ENCODE results near the gene CTDP1. TPM values are rescaled to one million over a fixed set of nuclear protein-coding genes. Genes with fewer than 3 reads are reported as not detected.

CTDP1 gene
- total RNA-seq, 1 experiment from 2014 or later: 33.7 TPM

DNA sequence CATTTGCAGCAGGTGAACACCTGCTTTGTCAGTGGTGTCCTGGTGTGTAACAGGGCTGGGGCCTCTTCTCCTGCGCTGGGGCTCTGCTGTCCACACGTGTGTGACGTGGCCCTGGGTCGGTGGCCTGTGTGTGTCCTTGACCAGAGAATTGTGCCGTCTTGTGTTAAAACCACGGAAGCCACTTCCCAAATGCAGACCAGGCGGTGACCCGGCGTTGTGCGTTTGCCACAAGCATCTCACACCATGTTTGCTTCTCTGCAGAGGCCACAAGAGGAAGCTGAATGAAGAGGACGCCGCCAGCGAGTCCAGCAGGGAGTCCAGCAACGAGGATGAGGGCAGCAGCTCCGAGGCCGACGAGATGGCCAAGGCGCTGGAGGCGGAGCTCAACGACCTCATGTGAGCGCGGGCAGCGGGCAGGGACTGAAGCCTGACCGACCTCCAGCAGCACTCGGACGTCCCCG is 73.8 kb downstream of the CTDP1 start:
- Histone ChIP-seq H2BK15ac (ENCODE audit: low read depth, low read length) (no peak overlapping the region), H3K79me1 (ENCODE audit: insufficient read depth, low read depth, low read length, poor library complexity, severe bottlenecking) (no peaks in the 10 kb centered on the region), H2BK20ac (ENCODE audit: low read depth, low read length, poor library complexity, severe bottlenecking) (no peak overlapping the region), H2BK12ac (ENCODE audit: insufficient read length, low read depth, low read length) (no peak overlapping the region), H3K23me2 (ENCODE audit: insufficient read length, low read depth, low read length, poor library complexity, severe bottlenecking) (no peaks in the 10 kb centered on the region), H3K4ac (ENCODE audit: low read depth, low read length) (no peak overlapping the region), H3K4me2 (ENCODE audit: insufficient read depth, insufficient read length, low read length) (no peak overlapping the region), H3K4me1 (ENCODE audit: insufficient read depth, low read length) (no peaks in the 10 kb centered on the region), H3K27me3 (ENCODE audit: insufficient read depth, low read length) (no peaks in the 10 kb centered on the region), H4K91ac (ENCODE audit: insufficient read length, low read depth, low read length) (no peak overlapping the region), H4K20me1 (ENCODE audit: control insufficient read depth, insufficient read depth, insufficient read length) (no peaks in the 10 kb centered on the region), H3K9ac (ENCODE audit: extremely low read depth, insufficient read length, low read length) (no peak overlapping the region), H3K14ac (ENCODE audit: insufficient read depth, low read length) (no peak overlapping the region), H3K9me3 (ENCODE audit: control insufficient read depth, low read depth, low read length) (no peaks in the 10 kb centered on the region), H2AK5ac (ENCODE audit: insufficient read length, low read length) (no peak overlapping the region), H4K8ac (replicated peaks; ENCODE audit: insufficient read length, low read depth, low read length) (no peak overlapping the region), H3K18ac (ENCODE audit: insufficient read length, low read depth, low read length) (no peak overlapping the region), H3K56ac (ENCODE audit: insufficient read length, low read depth, low read length) (no peak overlapping the region), H3K27ac (ENCODE audit: insufficient read length, low read depth, low read length) (no peak overlapping the region), H4K5ac (ENCODE audit: insufficient read length, low read depth, low read length) (no peak overlapping the region), H3K79me2 (ENCODE audit: insufficient read depth, low read length) (no peaks in the 10 kb centered on the region), H2BK120ac (ENCODE audit: low read depth, low read length, poor library complexity, severe bottlenecking) (no peak overlapping the region), H3T11ph (ENCODE audit: low read length) (no peak overlapping the region), H2AFZ (ENCODE audit: low read length) (no peak overlapping the region), H2BK5ac (ENCODE audit: insufficient read length, low read length) (no peak overlapping the region), H3K23ac (ENCODE audit: insufficient read length, low read depth, low read length) (no peak overlapping the region)
- no peaks in the 10 kb centered on the region for H3K9me3 Mint-ChIP-seq
- no CpG with 5 or more reads among the region's 27 CpGs for WGBS (ENCODE audit: extremely low coverage, insufficient read length, low lambda C conversion rate)
- TF ChIP-seq, protein P1, sequence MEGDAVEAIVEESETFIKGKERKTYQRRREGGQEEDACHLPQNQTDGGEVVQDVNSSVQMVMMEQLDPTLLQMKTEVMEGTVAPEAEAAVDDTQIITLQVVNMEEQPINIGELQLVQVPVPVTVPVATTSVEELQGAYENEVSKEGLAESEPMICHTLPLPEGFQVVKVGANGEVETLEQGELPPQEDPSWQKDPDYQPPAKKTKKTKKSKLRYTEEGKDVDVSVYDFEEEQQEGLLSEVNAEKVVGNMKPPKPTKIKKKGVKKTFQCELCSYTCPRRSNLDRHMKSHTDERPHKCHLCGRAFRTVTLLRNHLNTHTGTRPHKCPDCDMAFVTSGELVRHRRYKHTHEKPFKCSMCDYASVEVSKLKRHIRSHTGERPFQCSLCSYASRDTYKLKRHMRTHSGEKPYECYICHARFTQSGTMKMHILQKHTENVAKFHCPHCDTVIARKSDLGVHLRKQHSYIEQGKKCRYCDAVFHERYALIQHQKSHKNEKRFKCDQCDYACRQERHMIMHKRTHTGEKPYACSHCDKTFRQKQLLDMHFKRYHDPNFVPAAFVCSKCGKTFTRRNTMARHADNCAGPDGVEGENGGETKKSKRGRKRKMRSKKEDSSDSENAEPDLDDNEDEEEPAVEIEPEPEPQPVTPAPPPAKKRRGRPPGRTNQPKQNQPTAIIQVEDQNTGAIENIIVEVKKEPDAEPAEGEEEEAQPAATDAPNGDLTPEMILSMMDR (conservative IDR thresholded peaks at IDR 0.05): no peak
- no peaks in the 10 kb centered on the region for H3K4me1 Mint-ChIP-seq
- H3K27ac Mint-ChIP-seq: no peak overlapping the region
- no peak for DNase-seq
- H3K36me3 Mint-ChIP-seq (ENCODE audit: insufficient read depth in 1 of 3, low read depth in 3 of 3): peaks cover 19 to 40% (median 31%) of the 10 kb centered on the region in 3 experiments
- no peak overlapping the region for H3K4me3 Mint-ChIP-seq
- no peaks in the 10 kb centered on the region for H3K27me3 Mint-ChIP-seq (ENCODE audit: low read depth)

Measured in H9 (cell line).